Osteocyte (in vitro differentiated cells): ENCODE results near the gene PLOD2. TPM values are rescaled to one million over a fixed set of nuclear protein-coding genes. Genes with fewer than 3 reads are reported as not detected.

ENCODE experiments used
- DNase-seq: peaks from one replicate; pipeline ENCODE4 v3.0.0; 2021; ENCODE audit warnings: mixed read lengths; ENCODE audit not compliant: unreplicated experiment; ENCODE audit errors: extremely low spot score
- H3K27ac Mint-ChIP-seq: one replicate; pipeline ENCODE4 v1.8.0; 2021; ENCODE audit warnings: mild to moderate bottlenecking, mixed read lengths; ENCODE audit not compliant: unreplicated experiment
- H3K27me3 Mint-ChIP-seq: one replicate; pipeline ENCODE4 v1.8.0; 2021; ENCODE audit warnings: mixed read lengths; ENCODE audit not compliant: unreplicated experiment
- H3K36me3 Mint-ChIP-seq: one replicate; pipeline ENCODE4 v1.8.0; 2021; ENCODE audit warnings: mixed read lengths; ENCODE audit not compliant: unreplicated experiment
- H3K4me1 Mint-ChIP-seq: one replicate; pipeline ENCODE4 v1.8.0; 2021; ENCODE audit warnings: mixed read lengths; ENCODE audit not compliant: unreplicated experiment
- H3K4me3 Mint-ChIP-seq: one replicate; pipeline ENCODE4 v1.8.0; 2021; ENCODE audit warnings: mild to moderate bottlenecking, moderate library complexity, mixed read lengths; ENCODE audit not compliant: unreplicated experiment
- H3K9me3 Mint-ChIP-seq: one replicate; pipeline ENCODE4 v1.8.0; 2021; ENCODE audit warnings: mixed read lengths; ENCODE audit not compliant: unreplicated experiment
- total RNA-seq: library from RNA; stranded (reverse); gene quantifications from 2 replicates; pipeline ENCODE4 v1.2.1, GENCODE V29; 2021
- TF ChIP-seq, protein P1 (sequence below): fragments of 200-600 bp; sonication (generic); IDR thresholded peaks from 2 replicates; pipeline ENCODE4 v1.5.0; 2021; ENCODE audit warnings: antibody characterized with exemption, mild to moderate bottlenecking, moderate library complexity

PLOD2 gene
- total RNA-seq, 1 donor from 2014 or later, result 96.1 TPM

DNA sequence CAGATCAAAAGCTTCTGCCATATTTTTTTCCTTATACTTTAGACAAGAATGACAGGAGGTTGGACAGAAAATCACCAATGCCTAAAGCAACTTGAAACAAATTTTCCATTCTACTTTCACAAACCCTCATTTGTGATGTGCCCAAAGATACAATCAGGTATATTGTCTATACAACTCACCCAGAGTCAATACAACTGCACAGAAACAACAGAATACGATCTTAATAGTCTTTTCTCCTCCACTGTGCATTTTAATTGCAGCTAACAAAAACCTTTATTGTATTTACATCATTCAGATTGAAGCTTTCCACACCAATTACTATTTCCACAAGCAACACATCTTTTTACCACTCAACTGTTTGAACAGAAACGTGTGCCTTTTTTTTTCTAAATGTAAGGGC lies 80.4 kb downstream of the PLOD2 start:
- Mint-ChIP-seq H3K27me3 (no peaks in the 10 kb centered on the region), H3K27ac (peak overlapping the region; percentile 13), H3K4me1 (peaks cover 34% of the 10 kb centered on the region), H3K9me3 (no peaks in the 10 kb centered on the region), H3K4me3 (no peak overlapping the region), H3K36me3 (peaks cover 36% of the 10 kb centered on the region)
- TF ChIP-seq, protein P1, sequence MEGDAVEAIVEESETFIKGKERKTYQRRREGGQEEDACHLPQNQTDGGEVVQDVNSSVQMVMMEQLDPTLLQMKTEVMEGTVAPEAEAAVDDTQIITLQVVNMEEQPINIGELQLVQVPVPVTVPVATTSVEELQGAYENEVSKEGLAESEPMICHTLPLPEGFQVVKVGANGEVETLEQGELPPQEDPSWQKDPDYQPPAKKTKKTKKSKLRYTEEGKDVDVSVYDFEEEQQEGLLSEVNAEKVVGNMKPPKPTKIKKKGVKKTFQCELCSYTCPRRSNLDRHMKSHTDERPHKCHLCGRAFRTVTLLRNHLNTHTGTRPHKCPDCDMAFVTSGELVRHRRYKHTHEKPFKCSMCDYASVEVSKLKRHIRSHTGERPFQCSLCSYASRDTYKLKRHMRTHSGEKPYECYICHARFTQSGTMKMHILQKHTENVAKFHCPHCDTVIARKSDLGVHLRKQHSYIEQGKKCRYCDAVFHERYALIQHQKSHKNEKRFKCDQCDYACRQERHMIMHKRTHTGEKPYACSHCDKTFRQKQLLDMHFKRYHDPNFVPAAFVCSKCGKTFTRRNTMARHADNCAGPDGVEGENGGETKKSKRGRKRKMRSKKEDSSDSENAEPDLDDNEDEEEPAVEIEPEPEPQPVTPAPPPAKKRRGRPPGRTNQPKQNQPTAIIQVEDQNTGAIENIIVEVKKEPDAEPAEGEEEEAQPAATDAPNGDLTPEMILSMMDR, result no peak
- DNase-seq, result no peak

DNA sequence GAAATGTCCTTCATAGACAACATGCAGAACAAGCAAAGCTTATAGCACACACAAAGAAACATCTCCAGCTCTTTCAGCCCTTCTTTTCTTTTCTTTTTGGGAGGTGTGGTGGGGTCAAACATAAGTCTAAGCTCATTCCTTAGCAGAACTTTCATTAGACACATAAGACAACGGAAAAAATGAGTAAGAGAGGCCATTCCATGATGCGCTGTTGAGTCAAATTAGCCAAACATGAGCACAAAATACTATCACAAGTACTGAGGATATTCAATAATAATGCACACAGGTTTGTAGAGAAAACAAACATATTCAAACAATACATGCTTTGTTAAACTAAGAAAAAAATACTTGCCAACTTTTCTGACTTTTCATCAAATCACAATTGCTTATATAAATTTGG lies 83.0 kb downstream of the PLOD2 start:
- H3K9me3 Mint-ChIP-seq, result no peaks in the 10 kb centered on the region
- DNase-seq, result no peak
- TF ChIP-seq, protein P1, result no peak

DNA sequence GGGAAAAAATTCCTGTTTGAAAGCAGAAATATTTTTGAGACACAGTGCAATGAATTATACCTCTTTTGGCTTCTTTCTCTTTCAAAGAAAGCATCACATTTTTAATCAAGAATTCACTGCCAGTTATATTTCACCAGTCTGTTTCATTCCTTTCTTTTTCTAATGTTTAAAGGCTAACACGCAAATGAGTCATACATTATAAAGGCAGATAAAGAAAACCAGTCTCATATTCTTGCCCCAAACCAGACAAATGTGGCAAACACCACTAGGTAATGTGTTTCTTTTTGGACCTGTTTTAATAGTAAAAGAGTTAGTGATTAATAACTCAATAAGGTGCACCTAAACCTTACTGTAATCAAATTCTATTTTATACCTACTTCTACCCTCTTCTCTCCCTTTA lies 83.8 kb downstream of the PLOD2 start:
- Mint-ChIP-seq H3K9me3 (no peaks in the 10 kb centered on the region), H3K27ac (peak overlapping the region; percentile 78), H3K27me3 (no peaks in the 10 kb centered on the region), H3K36me3 (peaks cover 36% of the 10 kb centered on the region), H3K4me3 (no peak overlapping the region), H3K4me1 (peaks cover 47% of the 10 kb centered on the region)
- no peak for DNase-seq
- TF ChIP-seq, protein P1, result no peak

More for the DNA sequence above, 83.0 kb downstream of the PLOD2 start:
- peaks cover 36% of the 10 kb centered on the region for H3K36me3 Mint-ChIP-seq
- H3K4me3 Mint-ChIP-seq, result no peak overlapping the region
- no peaks in the 10 kb centered on the region for H3K27me3 Mint-ChIP-seq
- H3K27ac Mint-ChIP-seq, result no peak overlapping the region
- H3K4me1 Mint-ChIP-seq, result peaks cover 43% of the 10 kb centered on the region

- H3K4me1 Mint-ChIP-seq, result peaks cover 40% of the 10 kb centered on the region
- TF ChIP-seq, protein P1, result no peak
- H3K36me3 Mint-ChIP-seq, result peaks cover 42% of the 10 kb centered on the region
- no peaks in the 10 kb centered on the region for H3K9me3 Mint-ChIP-seq
- no peak overlapping the region for H3K27ac Mint-ChIP-seq
- no peaks in the 10 kb centered on the region for H3K27me3 Mint-ChIP-seq
- no peak overlapping the region for H3K4me3 Mint-ChIP-seq
- no peak for DNase-seq
Observed at GRCh38 chr3:146072824-146073223, 88.2 kb downstream of the PLOD2 start.

DNA sequence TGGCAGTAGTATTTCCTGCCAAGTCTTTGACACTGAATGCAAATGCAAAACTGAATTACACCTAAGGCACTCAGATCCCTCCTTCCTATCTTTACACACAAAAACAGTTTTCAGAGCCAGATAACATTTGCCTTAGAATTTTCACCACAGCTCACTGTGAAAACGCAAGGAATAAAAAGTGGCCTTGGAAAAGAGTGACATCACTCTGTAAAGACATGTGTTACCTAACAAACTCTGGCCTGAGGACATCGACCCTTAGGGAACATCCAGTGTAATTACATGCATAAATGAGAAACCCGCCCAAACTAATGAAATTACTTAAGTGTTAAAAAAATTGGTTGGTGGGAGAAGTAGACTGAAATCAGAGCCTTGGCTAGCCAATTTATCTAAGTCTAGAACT lies 88.9 kb downstream of the PLOD2 start:
- peak overlapping the region; percentile 53 for H3K27ac Mint-ChIP-seq
- no peak for DNase-seq
- peaks cover 40% of the 10 kb centered on the region for H3K36me3 Mint-ChIP-seq
- TF ChIP-seq, protein P1, result no peak
- peaks cover 37% of the 10 kb centered on the region for H3K4me1 Mint-ChIP-seq
- H3K27me3 Mint-ChIP-seq, result no peaks in the 10 kb centered on the region
- H3K4me3 Mint-ChIP-seq, result no peak overlapping the region
- no peaks in the 10 kb centered on the region for H3K9me3 Mint-ChIP-seq
